ENCODE data around the gene NEK10. TPM values are rescaled to one million over a fixed set of nuclear protein-coding genes. Genes with fewer than 3 reads are reported as not detected.
"Not testable (repeated sequence)": the region's sequence is repeated elsewhere in the genome, so short reads cannot be mapped to it uniquely, and the experiment has no call there.

Gene NEK10
- total RNA-seq, 2 experiments from 2014 or later = 0.19 to 0.57 TPM

DNA sequence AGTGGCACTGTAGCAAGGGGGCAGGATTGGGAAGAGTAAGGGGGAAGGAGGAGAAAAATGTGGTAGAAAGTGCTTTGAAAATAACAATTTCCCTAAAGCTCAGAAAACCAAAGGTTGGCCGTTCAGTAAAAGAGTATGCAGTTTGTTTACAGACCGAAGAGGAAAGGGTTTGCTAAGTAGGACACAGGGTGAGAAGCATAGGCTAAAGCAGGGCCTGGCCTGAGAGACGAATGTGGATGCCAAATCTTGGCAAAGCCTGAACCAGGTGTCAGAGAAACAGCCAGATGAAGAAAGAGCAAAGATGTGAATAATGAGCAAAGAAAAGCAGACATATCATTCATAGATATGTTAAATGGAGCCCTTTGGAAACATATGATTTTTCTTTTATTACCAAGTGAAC lies 17.1 kb downstream of the NEK10 start:
- CTCF ChIA-PET = no interaction called here
- intact Hi-C loops (cut with DNase I, micrococcal nuclease) = no loop called here

DNA sequence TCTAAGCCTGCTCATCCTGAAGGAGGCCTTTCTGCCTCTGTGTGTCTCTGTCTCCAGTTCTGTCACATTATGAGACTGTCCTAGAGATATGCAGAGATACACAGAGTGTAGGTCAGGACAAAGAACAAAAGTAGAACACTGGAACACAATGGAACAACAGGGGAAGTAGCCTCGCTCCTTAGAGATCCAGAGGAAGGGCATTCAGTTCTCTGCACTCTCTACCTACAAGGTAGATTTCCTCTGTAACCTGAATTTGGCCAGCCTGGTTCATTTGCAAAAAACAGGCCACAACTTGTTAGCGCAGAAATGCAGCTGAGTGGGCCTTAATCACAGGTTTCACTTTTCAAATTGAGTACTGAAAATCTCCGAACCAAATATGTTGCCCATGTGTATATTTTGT lies 19.4 kb downstream of the NEK10 start:
- intact Hi-C loops (cut with DNase I, micrococcal nuclease) = no loop called here
- no peak overlapping the region for H3K27ac Mint-ChIP-seq
- DNase-seq (no peak), ATAC-seq (peak; percentile 33)
- peaks cover 8% of the 10 kb centered on the region for H3K4me1 Mint-ChIP-seq
- no peak overlapping the region for H3K4me3 Mint-ChIP-seq
- ChIA-PET CTCF (interaction anchor here (0.7 to 1.7 kb wide), 3 partner anchors 8 to 233 kb away, joined by 3 to 4 read pairs (median 4); no protein-coding TSS in a partner anchor), POLR2A (no interaction called here)
- no peaks in the 10 kb centered on the region for H3K36me3 Mint-ChIP-seq (ENCODE audit: low read depth)
- H3K27me3 Mint-ChIP-seq = no peaks in the 10 kb centered on the region
- no peaks in the 10 kb centered on the region for H3K9me3 Mint-ChIP-seq (ENCODE audit: low read depth)

More for the DNA sequence above, 17.1 kb downstream of the NEK10 start:
- no peak for DNase-seq
- Mint-ChIP-seq H3K4me3 (no peak overlapping the region), H3K4me1 (peaks cover 5% of the 10 kb centered on the region), H3K9me3 (ENCODE audit: low read depth) (no peaks in the 10 kb centered on the region), H3K36me3 (ENCODE audit: low read depth) (no peaks in the 10 kb centered on the region), H3K27ac (no peak overlapping the region), H3K27me3 (no peaks in the 10 kb centered on the region)
- ATAC-seq = no peak
- POLR2A ChIA-PET = no interaction called here

DNA sequence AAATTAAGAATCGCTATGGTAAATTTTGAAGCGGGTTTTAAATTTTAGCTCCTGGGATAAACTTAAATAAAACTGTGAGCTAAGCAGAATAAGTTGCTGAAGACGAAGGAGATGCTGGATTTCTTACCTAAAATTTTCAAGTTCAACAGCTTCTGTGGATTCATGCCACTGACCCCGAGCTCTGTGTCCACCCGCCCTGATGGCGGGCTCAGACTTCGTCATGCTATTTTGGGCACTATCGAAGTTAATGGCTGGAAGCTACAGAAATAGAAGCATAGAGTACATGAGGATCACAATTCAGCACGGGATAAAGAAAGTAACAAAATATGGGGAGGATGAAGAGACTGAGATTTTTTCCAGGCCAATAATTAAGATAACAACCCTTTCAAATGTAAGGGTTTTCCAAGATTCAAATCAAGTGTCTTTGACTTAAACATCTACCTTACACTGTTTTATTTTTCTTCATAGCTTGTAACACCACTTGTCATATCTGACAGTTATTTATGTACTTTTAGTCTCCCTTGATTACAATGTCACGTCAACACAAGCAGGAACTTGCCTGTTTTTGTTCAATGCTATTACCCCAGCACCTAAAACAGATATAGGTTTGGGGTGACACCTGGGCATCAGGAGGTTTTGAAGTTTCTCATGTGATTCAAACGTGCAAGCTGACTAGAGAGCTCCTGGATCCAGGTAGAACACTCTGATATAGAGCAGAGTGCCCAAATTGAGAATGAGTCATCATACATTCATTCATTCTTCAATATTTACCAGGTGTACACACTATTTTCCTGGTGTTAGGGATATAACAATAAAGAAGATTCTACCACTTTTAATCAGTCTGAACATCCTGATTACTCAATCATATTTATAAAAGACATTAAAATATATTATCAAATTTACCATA lies 23.0 kb downstream of the NEK10 start:
- no peaks in the 10 kb centered on the region for H3K9me3 Mint-ChIP-seq (ENCODE audit: low read depth)
- ChIA-PET POLR2A (no interaction called here), CTCF (interaction anchor here (1.7 kb wide), 1 partner anchor 21 kb away, joined by 4 read pairs; no protein-coding TSS in a partner anchor)
- DNase-seq (no peak), ATAC-seq (no peak)
- H3K4me3 Mint-ChIP-seq = no peak overlapping the region
- no peak overlapping the region for H3K27ac Mint-ChIP-seq
- peaks cover 8% of the 10 kb centered on the region for H3K4me1 Mint-ChIP-seq
- intact Hi-C loops (cut with DNase I, micrococcal nuclease) = no loop called here
- no peaks in the 10 kb centered on the region for H3K36me3 Mint-ChIP-seq (ENCODE audit: low read depth)
- H3K27me3 Mint-ChIP-seq = no peaks in the 10 kb centered on the region

DNA sequence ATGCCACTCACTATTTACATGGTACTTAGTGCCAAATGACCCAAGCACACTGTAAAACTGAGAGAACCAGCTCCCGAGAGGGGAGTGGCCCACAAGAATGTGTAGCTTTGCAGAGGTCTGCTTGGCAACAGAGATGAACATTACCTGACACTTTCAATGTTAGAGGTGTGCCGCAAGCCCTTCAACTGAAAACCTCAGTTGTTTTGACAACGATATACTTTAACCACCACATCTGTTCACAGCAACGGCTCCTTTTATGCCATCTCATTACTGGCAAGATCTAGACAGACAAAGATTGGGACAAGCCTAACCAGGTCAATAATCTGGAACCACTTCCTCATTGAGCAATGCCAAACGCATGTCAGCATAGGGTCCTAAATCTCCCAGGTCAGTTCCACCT lies 23.7 kb downstream of the NEK10 start:
- intact Hi-C loops (cut with DNase I, micrococcal nuclease) = no loop called here

DNA sequence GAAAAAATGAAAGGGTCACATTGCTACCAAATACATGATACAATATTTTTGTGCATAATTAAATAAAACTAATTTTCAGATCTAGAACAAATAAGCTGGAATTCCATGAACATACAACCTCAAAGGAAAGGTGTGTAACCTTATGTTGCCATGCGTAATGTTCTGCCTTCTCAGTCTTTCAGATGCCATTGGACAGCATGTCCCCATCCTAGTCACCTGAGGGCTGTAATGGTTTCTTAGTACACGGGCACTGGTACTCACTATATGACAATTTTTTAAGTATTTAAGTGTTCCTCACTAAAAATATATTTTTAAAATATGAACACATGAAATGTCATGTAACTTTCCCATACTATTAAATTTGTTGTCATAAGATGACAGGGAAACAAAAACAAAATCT lies 24.1 kb downstream of the NEK10 start:
- intact Hi-C loops (cut with DNase I, micrococcal nuclease) = no loop called here
- ChIA-PET POLR2A (no interaction called here), CTCF (interaction anchor here (1.7 kb wide), 1 partner anchor 22 kb away, joined by 4 read pairs; no protein-coding TSS in a partner anchor)
- Mint-ChIP-seq H3K4me1 (peaks cover 5% of the 10 kb centered on the region), H3K4me3 (no peak overlapping the region), H3K27ac (no peak overlapping the region), H3K9me3 (ENCODE audit: low read depth) (no peaks in the 10 kb centered on the region), H3K36me3 (ENCODE audit: low read depth) (no peaks in the 10 kb centered on the region), H3K27me3 (no peaks in the 10 kb centered on the region)
- ATAC-seq (no peak), DNase-seq (no peak)

More for the DNA sequence above, 23.7 kb downstream of the NEK10 start:
- no peak overlapping the region for H3K4me3 Mint-ChIP-seq
- ATAC-seq (no peak), DNase-seq (no peak)
- H3K27me3 Mint-ChIP-seq = no peaks in the 10 kb centered on the region
- no peaks in the 10 kb centered on the region for H3K36me3 Mint-ChIP-seq (ENCODE audit: low read depth)
- H3K4me1 Mint-ChIP-seq = peaks cover 8% of the 10 kb centered on the region
- no peaks in the 10 kb centered on the region for H3K9me3 Mint-ChIP-seq (ENCODE audit: low read depth)
- CTCF ChIA-PET = interaction anchor here (1.7 kb wide), 1 partner anchor 22 kb away, joined by 4 read pairs; no protein-coding TSS in a partner anchor
- H3K27ac Mint-ChIP-seq = no peak overlapping the region
- POLR2A ChIA-PET = no interaction called here

DNA sequence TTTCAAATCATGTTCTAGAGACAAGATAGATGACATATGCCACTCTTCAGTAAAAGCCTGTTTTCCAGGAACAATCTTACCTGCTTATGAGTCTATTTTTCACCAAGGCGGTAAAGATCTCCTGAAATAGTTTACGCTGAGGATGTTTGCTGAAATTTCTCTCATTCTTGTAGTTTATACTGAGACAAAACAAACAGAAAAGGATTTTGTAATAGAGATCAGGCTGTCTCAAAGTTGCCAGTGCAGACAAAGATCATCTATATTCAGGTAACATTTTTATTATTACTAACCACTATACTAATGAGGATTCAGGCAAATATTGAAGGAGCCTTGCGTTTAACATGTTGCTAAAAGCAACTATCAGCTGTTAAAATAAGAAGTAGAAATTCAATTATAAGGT lies 25.0 kb downstream of the NEK10 start:
- no peaks in the 10 kb centered on the region for H3K36me3 Mint-ChIP-seq (ENCODE audit: low read depth)
- no peaks in the 10 kb centered on the region for H3K9me3 Mint-ChIP-seq (ENCODE audit: low read depth)
- no peaks in the 10 kb centered on the region for H3K27me3 Mint-ChIP-seq
- ATAC-seq (no peak), DNase-seq (no peak)
- H3K4me3 Mint-ChIP-seq = no peak overlapping the region
- intact Hi-C loops (cut with DNase I, micrococcal nuclease) = no loop called here
- ChIA-PET CTCF (no interaction called here), POLR2A (no interaction called here)
- peaks cover 2% of the 10 kb centered on the region for H3K4me1 Mint-ChIP-seq
- no peak overlapping the region for H3K27ac Mint-ChIP-seq

DNA sequence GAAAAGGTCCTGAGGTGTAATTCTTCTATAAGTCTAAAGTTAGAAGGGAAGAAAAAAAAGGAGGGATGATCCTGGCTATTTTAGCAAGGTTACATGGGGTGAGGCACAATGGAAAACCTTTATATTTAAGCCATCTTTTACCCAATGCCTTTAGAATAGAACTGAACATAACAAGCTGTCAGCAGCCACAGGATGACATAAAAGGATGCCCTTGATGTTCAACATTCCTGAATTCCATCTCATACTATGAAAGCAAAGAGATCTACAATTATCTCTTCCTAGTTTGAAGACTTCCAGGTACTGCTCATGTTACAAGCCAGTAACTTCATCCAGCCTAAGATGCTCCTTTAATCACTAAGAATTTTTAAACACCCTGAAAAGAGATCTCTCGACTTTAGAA lies 26.9 kb downstream of the NEK10 start:
- H3K4me3 Mint-ChIP-seq = no peak overlapping the region
- no peaks in the 10 kb centered on the region for H3K27me3 Mint-ChIP-seq
- no peaks in the 10 kb centered on the region for H3K9me3 Mint-ChIP-seq (ENCODE audit: low read depth)
- CTCF ChIA-PET = no interaction called here
- POLR2A ChIA-PET = no interaction called here
- no peaks in the 10 kb centered on the region for H3K36me3 Mint-ChIP-seq (ENCODE audit: low read depth)
- intact Hi-C loops (cut with DNase I, micrococcal nuclease) = no loop called here
- H3K27ac Mint-ChIP-seq = no peak overlapping the region
- peaks cover 2% of the 10 kb centered on the region for H3K4me1 Mint-ChIP-seq
- DNase-seq (no peak), ATAC-seq (no peak)

DNA sequence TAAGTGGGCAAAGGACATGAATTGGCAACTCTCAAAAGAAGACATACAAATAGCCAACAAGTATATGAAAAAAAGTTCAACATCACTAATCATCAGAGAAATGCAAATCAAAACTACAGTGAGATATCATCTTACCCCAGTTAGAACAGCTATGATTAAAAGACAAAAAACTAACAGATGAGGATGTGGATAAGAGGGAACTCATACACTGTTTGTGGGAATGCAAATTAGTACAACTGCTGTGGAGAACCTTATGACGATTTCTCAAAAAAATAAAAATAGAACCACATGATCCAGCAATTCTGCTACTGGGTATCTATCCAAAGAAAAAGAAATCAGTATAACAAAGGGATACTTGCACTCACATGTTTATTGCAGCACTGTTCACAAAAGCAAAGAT lies 28.6 kb downstream of the NEK10 start:
- Mint-ChIP-seq H3K4me1 (peaks cover 2% of the 10 kb centered on the region), H3K4me3 (no peak overlapping the region), H3K27ac (no peak overlapping the region), H3K27me3 (no peaks in the 10 kb centered on the region), H3K9me3 (ENCODE audit: low read depth) (no peaks in the 10 kb centered on the region), H3K36me3 (ENCODE audit: low read depth) (no peaks in the 10 kb centered on the region)
- no peak for ATAC-seq
- intact Hi-C loops (cut with DNase I, micrococcal nuclease) = no loop called here
- ChIA-PET POLR2A (no interaction called here), CTCF (no interaction called here)
- no peak for DNase-seq

DNA sequence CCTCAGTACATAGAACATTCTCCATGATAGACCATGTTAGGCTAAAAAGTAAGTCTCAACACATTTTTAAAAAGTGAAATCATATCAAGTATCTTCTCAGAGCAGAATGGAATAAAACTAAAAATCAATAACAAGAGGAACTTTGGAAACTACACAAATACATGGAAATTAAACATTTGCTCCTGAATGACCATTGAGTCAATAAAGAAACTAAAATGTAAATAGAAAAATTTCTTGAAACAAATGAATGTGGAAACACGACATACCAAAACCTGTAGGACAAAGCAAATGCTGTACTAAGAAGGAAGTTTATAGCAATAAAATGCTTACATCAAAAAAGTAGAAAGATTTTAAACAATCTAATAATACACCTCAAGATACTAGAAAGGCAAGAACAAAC lies 33.6 kb downstream of the NEK10 start:
- CTCF ChIA-PET = no interaction called here
- no peak for DNase-seq

DNA sequence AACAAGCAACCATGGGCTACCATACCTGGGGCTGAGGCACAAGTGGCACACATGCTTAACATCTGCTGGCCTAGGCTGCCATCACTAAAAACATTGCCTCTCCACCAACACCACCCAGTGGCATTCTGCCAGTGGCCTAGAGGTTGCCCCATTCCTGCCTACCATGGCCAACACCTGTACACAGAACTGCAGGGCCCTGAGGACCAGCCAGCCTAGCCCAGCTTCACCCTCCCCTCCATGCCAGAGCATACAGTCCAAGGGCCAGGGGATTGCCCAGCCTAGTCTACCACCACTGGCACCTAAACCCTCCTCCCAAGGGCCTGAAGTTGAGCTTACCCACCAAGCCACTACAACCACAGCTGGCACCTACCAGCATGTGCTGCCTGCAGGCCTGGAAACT lies 35.3 kb downstream of the NEK10 start:
- Mint-ChIP-seq H3K36me3 (ENCODE audit: low read depth) (no peaks in the 10 kb centered on the region), H3K4me1 (no peaks in the 10 kb centered on the region), H3K9me3 (ENCODE audit: low read depth) (peaks cover 2% of the 10 kb centered on the region), H3K4me3 (no peak overlapping the region), H3K27ac (no peak overlapping the region), H3K27me3 (no peaks in the 10 kb centered on the region)
- ATAC-seq = no peak
- POLR2A ChIA-PET = no interaction called here
- intact Hi-C loops (cut with DNase I, micrococcal nuclease) = no loop called here
- DNase-seq = no peak
- CTCF ChIA-PET = interaction anchor here (0.6 kb wide), 1 partner anchor 134 kb away, joined by 3 read pairs; no protein-coding TSS in a partner anchor

More for the DNA sequence above, 33.6 kb downstream of the NEK10 start:
- H3K4me1 Mint-ChIP-seq = no peaks in the 10 kb centered on the region
- no peak for ATAC-seq
- intact Hi-C loops (cut with DNase I, micrococcal nuclease) = no loop called here
- H3K36me3 Mint-ChIP-seq (ENCODE audit: low read depth) = no peaks in the 10 kb centered on the region
- no peak overlapping the region for H3K27ac Mint-ChIP-seq
- H3K9me3 Mint-ChIP-seq (ENCODE audit: low read depth) = no peaks in the 10 kb centered on the region
- H3K27me3 Mint-ChIP-seq = no peaks in the 10 kb centered on the region
- POLR2A ChIA-PET = no interaction called here
- H3K4me3 Mint-ChIP-seq = no peak overlapping the region

DNA sequence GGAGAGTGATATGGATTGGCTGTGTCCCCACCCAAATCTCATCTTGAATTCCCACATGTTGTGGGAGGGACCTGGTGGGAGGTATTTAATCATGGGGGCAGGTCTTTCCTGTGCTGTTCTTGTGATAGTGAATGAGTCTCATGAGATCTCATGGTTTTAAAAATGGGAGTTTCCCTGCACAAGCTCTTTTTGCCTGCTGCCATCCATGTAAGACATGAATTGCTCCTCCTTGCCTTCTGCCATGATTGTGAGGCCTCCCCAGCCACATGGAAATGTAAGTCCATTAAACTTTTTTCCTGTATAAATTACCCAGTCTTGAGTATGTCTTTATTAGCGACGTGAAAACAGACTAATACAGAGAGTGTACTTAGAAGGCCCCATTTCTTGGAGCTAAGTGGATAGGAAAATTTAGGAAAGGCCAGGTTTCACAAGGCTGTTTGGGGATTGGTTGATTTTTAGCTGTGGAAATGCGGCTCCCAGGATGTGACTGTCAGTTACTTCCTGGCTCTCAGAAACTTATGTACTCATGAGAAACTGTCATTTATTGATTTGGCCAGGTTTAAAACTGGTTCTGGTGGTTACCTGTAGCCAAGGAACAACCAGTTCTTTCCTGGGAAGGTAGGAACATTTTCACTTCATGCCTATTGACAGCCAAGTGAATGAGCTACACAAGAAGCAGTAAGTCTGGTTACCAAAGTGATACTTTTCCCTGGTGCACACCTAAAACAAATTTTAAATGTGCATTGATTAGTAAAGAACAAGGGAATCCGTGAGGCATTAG lies 40.0 kb downstream of the NEK10 start:
- H3K9me3 Mint-ChIP-seq (ENCODE audit: low read depth); H3K27me3 Mint-ChIP-seq; POLR2A ChIA-PET; H3K4me3 Mint-ChIP-seq; CTCF ChIA-PET; H3K36me3 Mint-ChIP-seq (ENCODE audit: low read depth); H3K27ac Mint-ChIP-seq; ATAC-seq; DNase-seq; H3K4me1 Mint-ChIP-seq; intact Hi-C loops (cut with DNase I, micrococcal nuclease): not testable (repeated sequence)
